H1 (cell line): ENCODE results near the gene ZNF516. TPM values are rescaled to one million over a fixed set of nuclear protein-coding genes. Genes with fewer than 3 reads are reported as not detected.

Experiments
- CHD7 ChIP-seq: fragments of 300-600 bp; sonication (generic); IDR thresholded peaks from 2 replicates; pipeline ENCODE4 v1.7.1; 2012; ENCODE audit warnings: low read length, moderate library complexity, mild to moderate bottlenecking, inconsistent platforms; ENCODE audit not compliant: insufficient replicate concordance
- CREB1 ChIP-seq: IDR thresholded peaks from 2 replicates; pipeline ENCODE4 v1.6.1; 2012; ENCODE audit warnings: inconsistent platforms
- EZH2 ChIP-seq: fragments of 200-600 bp; sonication (generic); IDR thresholded peaks from 2 replicates; pipeline ENCODE4 v1.7.1; 2012; ENCODE audit warnings: low read depth, mild to moderate bottlenecking, moderate library complexity, low read length, inconsistent platforms; ENCODE audit not compliant: severe bottlenecking
- JUND ChIP-seq: IDR thresholded peaks from 2 replicates; pipeline ENCODE4 v1.6.1; 2011; ENCODE audit warnings: mild to moderate bottlenecking, improper control_type of control experiment, low read length
- KDM5A ChIP-seq: fragments of 200-600 bp; IDR thresholded peaks from 2 replicates; pipeline ENCODE4 v1.7.1; 2012; ENCODE audit warnings: mild to moderate bottlenecking, low read length, inconsistent platforms, mixed read lengths
- POLR2A ChIP-seq, 2 experiments: IDR thresholded peaks; 1 replicate in 1 of 2; 2 replicates in 1 of 2; pipeline ENCODE4 v1.6.1; 2011; ENCODE audit warnings: low read depth in 2 of 2, low read length in 2 of 2, mild to moderate bottlenecking in 2 of 2; ENCODE audit errors: control extremely low read depth in 1 of 2
- SAP30 ChIP-seq: fragments of 300-600 bp; sonication (generic); IDR thresholded peaks from 2 replicates; pipeline ENCODE4 v1.7.1; 2012; ENCODE audit warnings: low read length, moderate library complexity, mild to moderate bottlenecking, inconsistent platforms; ENCODE audit not compliant: insufficient read depth, insufficient replicate concordance
- SIN3A ChIP-seq, 2 experiments: IDR thresholded peaks in 1 of 2; conservative IDR thresholded peaks in 1 of 2; 2 replicates each; pipeline ENCODE4 v1.6.1; 2011 to 2012; ENCODE audit warnings: low read length in 2 of 2, improper control_type of control experiment in 1 of 2, low read depth in 1 of 2, mild to moderate bottlenecking in 1 of 2
- SIRT6 ChIP-seq: IDR thresholded peaks from one replicate; pipeline ENCODE4 v1.7.1; 2012; ENCODE audit warnings: low read length, inconsistent platforms
- SP1 ChIP-seq: IDR thresholded peaks from 2 replicates; pipeline ENCODE4 v1.6.1; 2011; ENCODE audit warnings: low read depth, low read length
- TEAD4 ChIP-seq: IDR thresholded peaks from 2 replicates; pipeline ENCODE4 v1.6.1; 2012; ENCODE audit warnings: low read depth, low read length, inconsistent platforms, mixed read lengths
- polyA plus RNA-seq, 7 experiments: library from polyadenylated mRNA; depleted of rRNA in 3 of 7; stranded (reverse) in 5 of 7; unstranded in 2 of 7; fragments of >200 nt in 5 of 7; fragments of 200-250 nt in 2 of 7; gene quantifications; 1 replicate in 5 of 7; 2 replicates in 1 of 7; 4 replicates in 1 of 7; pipeline versions ENCODE4 v1.2.1 to v1.2.3, GENCODE V29; 2011 to 2013; ENCODE audit warnings: missing spikeins in 2 of 7, mixed read lengths in 2 of 7
- total RNA-seq: library from RNA; stranded (reverse); fragmentation: NEBNext Ultra II Directional; extraction: Animal tissue kit (Norgen Biotek cat#: 25700); gene quantifications from 2 replicates; pipeline ENCODE4 v1.2.1, GENCODE V29; 2021
- TF ChIP-seq, protein P1 (sequence below): IDR thresholded peaks from 2 replicates; pipeline ENCODE4 v1.6.1; 2011; ENCODE audit warnings: low read length, improper control_type of control experiment

Gene ZNF516
- total and polyA plus RNA-seq, 2 of the 8 experiments (the other 6 are each of a cell fraction or from before 2014, with no cell fraction given), result 7.3 to 17.0 TPM

DNA sequence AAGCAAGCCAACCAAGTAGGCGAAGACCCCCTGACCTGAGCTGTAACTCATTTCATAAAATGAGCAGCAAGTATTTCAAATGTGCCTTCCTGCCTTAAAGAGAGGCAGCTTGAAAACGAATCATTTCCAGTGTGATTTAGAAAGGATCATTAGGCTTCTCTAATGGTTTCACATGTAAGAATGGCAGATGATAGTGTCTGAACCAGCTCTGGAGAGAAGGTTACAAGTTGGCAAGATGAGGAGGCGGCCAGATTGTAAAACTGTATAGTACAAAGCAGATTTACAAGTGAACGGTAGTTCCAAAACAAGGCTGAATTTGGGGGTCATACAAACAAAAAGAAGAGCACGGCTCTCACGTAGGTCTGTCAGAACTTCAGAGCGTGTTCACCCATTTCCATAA, 132.4 kb downstream of the ZNF516 start (continued):
- TF ChIP-seq CHD7, result no peak
- no peak for TF ChIP-seq SP1
- no peak for TF ChIP-seq SIN3A (conservative IDR thresholded peaks at IDR 0.05 in 1 of 2, IDR thresholded peaks at IDR 0.05 in 1 of 2; ENCODE audit: low read depth in 1 of 2, low read length in 2 of 2)
- TF ChIP-seq SIRT6, result no peak
- no peak for TF ChIP-seq JUND
- TF ChIP-seq SAP30, result no peak
- TF ChIP-seq TEAD4, result no peak
- no peak for TF ChIP-seq KDM5A
- TF ChIP-seq, protein P1, sequence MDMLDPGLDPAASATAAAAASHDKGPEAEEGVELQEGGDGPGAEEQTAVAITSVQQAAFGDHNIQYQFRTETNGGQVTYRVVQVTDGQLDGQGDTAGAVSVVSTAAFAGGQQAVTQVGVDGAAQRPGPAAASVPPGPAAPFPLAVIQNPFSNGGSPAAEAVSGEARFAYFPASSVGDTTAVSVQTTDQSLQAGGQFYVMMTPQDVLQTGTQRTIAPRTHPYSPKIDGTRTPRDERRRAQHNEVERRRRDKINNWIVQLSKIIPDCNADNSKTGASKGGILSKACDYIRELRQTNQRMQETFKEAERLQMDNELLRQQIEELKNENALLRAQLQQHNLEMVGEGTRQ, result no peak
- TF ChIP-seq EZH2, result no peak
- no peak for TF ChIP-seq POLR2A (IDR thresholded peaks at IDR 0.05; ENCODE audit: control extremely low read depth in 1 of 2, low read depth in 2 of 2, low read length in 2 of 2)
- no peak for TF ChIP-seq CREB1
